ENCODE measurements around the gene RNASE8. TPM values are rescaled to one million over a fixed set of nuclear protein-coding genes. Genes with fewer than 3 reads are reported as not detected.

RNASE8 gene
- total RNA-seq, 1 experiment from 2014 or later, result not detected

DNA sequence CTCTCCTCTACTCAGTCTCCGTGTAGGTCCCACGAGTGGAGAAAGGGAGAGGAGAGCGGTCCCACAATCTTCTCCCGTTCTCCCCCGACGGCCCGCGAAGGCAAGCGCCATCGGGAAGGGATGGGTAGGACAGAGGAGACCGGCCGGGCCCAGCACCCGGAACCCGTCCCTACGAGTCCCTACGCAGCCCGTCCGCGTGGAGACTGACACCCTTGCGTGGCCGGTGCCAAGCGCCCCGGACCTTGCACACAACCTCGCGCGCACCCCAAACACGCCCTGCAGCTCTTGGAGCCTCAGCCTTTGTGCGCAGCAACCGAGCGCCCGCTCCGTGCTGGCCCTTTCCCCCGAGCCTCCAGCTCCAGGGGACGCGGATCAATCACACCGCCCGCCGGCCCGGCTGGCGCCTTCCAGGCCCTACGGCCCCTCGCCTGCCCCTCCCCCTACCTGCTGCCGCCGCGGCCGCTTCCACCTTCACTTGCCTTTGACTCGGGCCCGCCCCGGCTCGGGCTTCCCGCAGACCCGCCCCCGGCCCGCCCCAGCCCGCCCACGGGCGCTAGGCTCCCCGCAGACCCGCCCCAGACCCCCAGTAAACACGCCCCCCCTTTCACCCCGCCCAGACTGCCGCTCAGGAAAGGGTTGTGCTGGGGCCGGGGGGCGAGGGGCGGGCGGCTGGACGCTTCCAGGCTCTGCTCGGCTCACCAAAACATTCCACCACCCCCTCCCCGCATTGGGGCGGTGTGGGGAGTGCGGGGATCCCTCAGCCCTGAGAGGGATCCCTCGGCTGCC is 32.8 kb upstream of the RNASE8 start, which contains the start of gene NDRG2:
TSS of gene NDRG2 (minus strand) at position 477 of the 786 bp plus-strand sequence. CDS start 1,746 bp downstream, outside the sequence.
- Histone ChIP-seq H3K27me3 (ENCODE audit: control insufficient read depth, insufficient read depth, low read length) (peaks cover 2% of the 10 kb centered on the region; the same call in 1 of the 2 replicates), H3K4me1 (ENCODE audit: control insufficient read depth, insufficient read depth, low read length) (no peaks in the 10 kb centered on the region; the same call in 1 of the 2 replicates), H3K36me3 (ENCODE audit: control insufficient read depth, insufficient read depth, low read length) (no peaks in the 10 kb centered on the region), H3K27ac (ENCODE audit: low read length) (no peak within 1 kb of the TSS), H3K4me3 (ENCODE audit: low read depth in 2 of 2, low read length in 2 of 2) (peak within 1 kb of the TSS; percentile 36 to 40), H3K9me3 (ENCODE audit: control insufficient read depth, insufficient read depth, low read depth, low read length) (no peaks in the 10 kb centered on the region)
- ChIA-PET CTCF (no interaction called here), POLR2A (no interaction called here)
- no TSS peak for BruUV-seq (replicated peaks)
- intact Hi-C loops (cut with micrococcal nuclease; ENCODE audit: unreplicated experiment), result no loop called here
- TF ChIP-seq, protein P1, sequence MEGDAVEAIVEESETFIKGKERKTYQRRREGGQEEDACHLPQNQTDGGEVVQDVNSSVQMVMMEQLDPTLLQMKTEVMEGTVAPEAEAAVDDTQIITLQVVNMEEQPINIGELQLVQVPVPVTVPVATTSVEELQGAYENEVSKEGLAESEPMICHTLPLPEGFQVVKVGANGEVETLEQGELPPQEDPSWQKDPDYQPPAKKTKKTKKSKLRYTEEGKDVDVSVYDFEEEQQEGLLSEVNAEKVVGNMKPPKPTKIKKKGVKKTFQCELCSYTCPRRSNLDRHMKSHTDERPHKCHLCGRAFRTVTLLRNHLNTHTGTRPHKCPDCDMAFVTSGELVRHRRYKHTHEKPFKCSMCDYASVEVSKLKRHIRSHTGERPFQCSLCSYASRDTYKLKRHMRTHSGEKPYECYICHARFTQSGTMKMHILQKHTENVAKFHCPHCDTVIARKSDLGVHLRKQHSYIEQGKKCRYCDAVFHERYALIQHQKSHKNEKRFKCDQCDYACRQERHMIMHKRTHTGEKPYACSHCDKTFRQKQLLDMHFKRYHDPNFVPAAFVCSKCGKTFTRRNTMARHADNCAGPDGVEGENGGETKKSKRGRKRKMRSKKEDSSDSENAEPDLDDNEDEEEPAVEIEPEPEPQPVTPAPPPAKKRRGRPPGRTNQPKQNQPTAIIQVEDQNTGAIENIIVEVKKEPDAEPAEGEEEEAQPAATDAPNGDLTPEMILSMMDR (IDR thresholded peaks at IDR 0.05), result no peak
- no peak for TF ChIP-seq POLR2AphosphoS5 (IDR thresholded peaks at IDR 0.05; ENCODE audit: low read depth, low read length)
- ATAC-seq (peak; percentile 60), DNase-seq (ENCODE audit: low read depth, low spot score) (no peak)
- in situ Hi-C loops (cut with HindIII; ENCODE audit: low pct_unique_long_range_greater_than_20kb, low sequenced_read_pairs), result no loop called here

DNA sequence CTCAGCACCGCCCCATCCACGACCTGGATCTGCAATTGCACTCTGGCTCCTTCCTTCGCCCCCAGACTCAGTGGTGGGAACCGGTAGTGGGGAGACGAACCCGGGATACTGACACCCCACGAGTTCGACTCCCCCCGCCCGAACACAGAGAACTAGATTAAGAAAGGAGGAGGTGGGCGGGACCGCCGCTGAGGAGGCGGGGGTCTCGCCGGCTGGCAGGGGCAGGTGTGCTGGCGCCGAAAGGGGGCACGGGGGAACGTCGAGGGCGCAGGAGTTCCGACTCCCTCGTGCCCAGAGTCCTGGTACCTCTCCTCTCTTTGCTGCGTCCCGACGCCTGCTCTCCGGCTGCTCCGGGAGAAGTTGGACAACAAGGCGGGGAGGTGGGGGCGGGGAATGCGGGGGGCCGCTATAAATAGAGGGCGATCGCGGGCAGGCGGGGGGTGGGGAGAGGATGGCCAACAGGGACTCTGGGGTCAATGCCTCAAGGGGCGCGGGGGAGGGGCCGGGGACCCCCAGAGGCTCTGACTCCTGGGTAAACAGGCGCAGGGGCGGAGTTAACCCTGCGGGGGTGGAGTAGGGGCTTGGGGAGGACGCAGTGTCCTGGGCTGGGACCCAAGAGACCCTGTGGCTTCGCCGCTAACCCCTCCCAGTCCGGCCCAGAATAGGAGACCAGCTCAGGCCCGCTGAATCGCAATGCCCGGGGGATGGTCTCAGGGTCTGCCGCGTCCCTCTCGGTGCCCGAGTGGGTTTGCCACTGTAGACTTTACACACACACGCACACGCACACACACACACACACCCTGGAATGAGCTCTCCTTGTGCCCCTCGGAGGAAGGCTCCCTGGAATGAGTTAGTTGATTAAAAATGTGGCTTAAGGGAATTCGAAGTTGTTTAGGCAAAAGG is 32.0 kb upstream of the RNASE8 start:
- Histone ChIP-seq H3K36me3 (ENCODE audit: control insufficient read depth, insufficient read depth, low read length) (no peaks in the 10 kb centered on the region), H3K9me3 (ENCODE audit: control insufficient read depth, insufficient read depth, low read depth, low read length) (no peaks in the 10 kb centered on the region), H3K27me3 (ENCODE audit: control insufficient read depth, insufficient read depth, low read length) (peaks cover 2% of the 10 kb centered on the region; the same call in 1 of the 2 replicates), H3K27ac (ENCODE audit: low read length) (no peak overlapping the region), H3K4me1 (ENCODE audit: control insufficient read depth, insufficient read depth, low read length) (no peaks in the 10 kb centered on the region; the same call in 1 of the 2 replicates), H3K4me3 (ENCODE audit: low read depth in 2 of 2, low read length in 2 of 2) (peak overlapping the region; percentile 36 to 40)
- no peak for TF ChIP-seq TCF7L2 (IDR thresholded peaks at IDR 0.05; ENCODE audit: low read depth, low read length)
- TF ChIP-seq, protein P1 (IDR thresholded peaks at IDR 0.05), result no peak
- no peak for TF ChIP-seq POLR2AphosphoS5 (IDR thresholded peaks at IDR 0.05; ENCODE audit: low read depth, low read length)
- no peak for TF ChIP-seq SIN3A (IDR thresholded peaks at IDR 0.05; ENCODE audit: borderline replicate concordance, insufficient read depth, low read depth, low read length)
- TF ChIP-seq, protein P2, sequence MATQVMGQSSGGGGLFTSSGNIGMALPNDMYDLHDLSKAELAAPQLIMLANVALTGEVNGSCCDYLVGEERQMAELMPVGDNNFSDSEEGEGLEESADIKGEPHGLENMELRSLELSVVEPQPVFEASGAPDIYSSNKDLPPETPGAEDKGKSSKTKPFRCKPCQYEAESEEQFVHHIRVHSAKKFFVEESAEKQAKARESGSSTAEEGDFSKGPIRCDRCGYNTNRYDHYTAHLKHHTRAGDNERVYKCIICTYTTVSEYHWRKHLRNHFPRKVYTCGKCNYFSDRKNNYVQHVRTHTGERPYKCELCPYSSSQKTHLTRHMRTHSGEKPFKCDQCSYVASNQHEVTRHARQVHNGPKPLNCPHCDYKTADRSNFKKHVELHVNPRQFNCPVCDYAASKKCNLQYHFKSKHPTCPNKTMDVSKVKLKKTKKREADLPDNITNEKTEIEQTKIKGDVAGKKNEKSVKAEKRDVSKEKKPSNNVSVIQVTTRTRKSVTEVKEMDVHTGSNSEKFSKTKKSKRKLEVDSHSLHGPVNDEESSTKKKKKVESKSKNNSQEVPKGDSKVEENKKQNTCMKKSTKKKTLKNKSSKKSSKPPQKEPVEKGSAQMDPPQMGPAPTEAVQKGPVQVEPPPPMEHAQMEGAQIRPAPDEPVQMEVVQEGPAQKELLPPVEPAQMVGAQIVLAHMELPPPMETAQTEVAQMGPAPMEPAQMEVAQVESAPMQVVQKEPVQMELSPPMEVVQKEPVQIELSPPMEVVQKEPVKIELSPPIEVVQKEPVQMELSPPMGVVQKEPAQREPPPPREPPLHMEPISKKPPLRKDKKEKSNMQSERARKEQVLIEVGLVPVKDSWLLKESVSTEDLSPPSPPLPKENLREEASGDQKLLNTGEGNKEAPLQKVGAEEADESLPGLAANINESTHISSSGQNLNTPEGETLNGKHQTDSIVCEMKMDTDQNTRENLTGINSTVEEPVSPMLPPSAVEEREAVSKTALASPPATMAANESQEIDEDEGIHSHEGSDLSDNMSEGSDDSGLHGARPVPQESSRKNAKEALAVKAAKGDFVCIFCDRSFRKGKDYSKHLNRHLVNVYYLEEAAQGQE (IDR thresholded peaks at IDR 0.05; ENCODE audit: insufficient read depth in 1 of 2, low read depth in 2 of 2, low read length in 1 of 2), result no peak
- ATAC-seq, result no peak
- CTCF ChIA-PET, result interaction anchor here (0.5 kb wide), 1 partner anchor 33 kb away, joined by 3 read pairs; no protein-coding TSS in a partner anchor
- intact Hi-C loops (cut with micrococcal nuclease; ENCODE audit: unreplicated experiment) (no loop called here), in situ Hi-C loops (cut with HindIII; ENCODE audit: low pct_unique_long_range_greater_than_20kb, low sequenced_read_pairs) (no loop called here)
- POLR2A ChIA-PET, result no interaction called here
- no TSS peak for BruUV-seq (replicated peaks)
- DNase-seq (ENCODE audit: low read depth, low spot score), result no peak

All from Panc1 (cell line).